Measurements from ENCODE around the gene BCL2L1. TPM values are rescaled to one million over a fixed set of nuclear protein-coding genes. Genes with fewer than 3 reads are reported as not detected.
"Not testable (repeated sequence)": the region's sequence is repeated elsewhere in the genome, so short reads cannot be mapped to it uniquely, and the experiment has no call there.

Gene BCL2L1
- total and polyA plus RNA-seq, 9 donors = 21.7 to 65.1 (median 40.2) TPM

- Histone ChIP-seq H3K4me3 (no peak overlapping the region), H3K27ac (no peak overlapping the region), H3K27me3 (no peaks in the 10 kb centered on the region), H3K4me1 (ENCODE audit: insufficient read depth) (no peaks in the 10 kb centered on the region), H3K9me3 (no peaks in the 10 kb centered on the region), H3K36me3 (no peaks in the 10 kb centered on the region)
- intact Hi-C loops (cut with DNase I) = no loop called here
- 44 to 54% (median 46%) methylated on average over 2 of the region's 2 CpGs for WGBS, 3 donors
- TF ChIP-seq POLR2A (IDR thresholded peaks at IDR 0.05) (no peak), CTCF (IDR thresholded peaks at IDR 0.05) (no peak), EP300 (IDR thresholded peaks at IDR 0.05) (no peak)
- DNase-seq = no peak
Observed at GRCh38 chr20:31630187-31630790, 92.4 kb downstream of the BCL2L1 start.

- H3K27ac ChIP-seq; H3K4me3 ChIP-seq; DNase-seq; intact Hi-C loops (cut with DNase I); H3K27me3 ChIP-seq; H3K9me3 ChIP-seq; H3K36me3 ChIP-seq; H3K4me1 ChIP-seq (ENCODE audit: insufficient read depth): not testable (repeated sequence)
- 63 to 80% (median 71%) methylated on average over 2 of the region's 2 CpGs for WGBS, 3 donors
Observed at GRCh38 chr20:31628057-31628456, 94.6 kb downstream of the BCL2L1 start.

- H3K36me3 ChIP-seq; intact Hi-C loops (cut with DNase I); H3K4me3 ChIP-seq; H3K4me1 ChIP-seq (ENCODE audit: insufficient read depth); H3K9me3 ChIP-seq; H3K27me3 ChIP-seq; DNase-seq; H3K27ac ChIP-seq: not testable (repeated sequence)
- WGBS, 3 donors = 85 to 88% (median 87%) methylated on average over 8 of the region's 8 CpGs
Observed at GRCh38 chr20:31626534-31626933, 96.1 kb downstream of the BCL2L1 start.

GRCh38 chr20:31623123-31623505, 99.6 kb downstream of the BCL2L1 start:
- not testable (repeated sequence) for H3K27ac ChIP-seq, H3K36me3 ChIP-seq
- 94 to 97% (median 95%) methylated on average over 6 of the region's 6 CpGs for WGBS, 3 donors

GRCh38 chr20:31620246-31620645, 102.4 kb downstream of the BCL2L1 start:
- no peaks in the 10 kb centered on the region for H3K36me3 ChIP-seq
- 80 to 89% (median 85%) methylated on average over 3 of the region's 3 CpGs for WGBS, 3 donors
- no peak for TF ChIP-seq EP300 (IDR thresholded peaks at IDR 0.05)
- TF ChIP-seq POLR2A (IDR thresholded peaks at IDR 0.05) = no peak
- TF ChIP-seq CTCF (IDR thresholded peaks at IDR 0.05) = no peak
- no peaks in the 10 kb centered on the region for H3K4me1 ChIP-seq (ENCODE audit: insufficient read depth)
- DNase-seq = no peak
- no peak overlapping the region for H3K4me3 ChIP-seq
- no peaks in the 10 kb centered on the region for H3K27me3 ChIP-seq
- intact Hi-C loops (cut with DNase I) = no loop called here
- no peak overlapping the region for H3K27ac ChIP-seq
- H3K9me3 ChIP-seq = no peaks in the 10 kb centered on the region

More at GRCh38 chr20:31623123-31623505, 99.6 kb downstream of the BCL2L1 start:
- DNase-seq; H3K4me1 ChIP-seq (ENCODE audit: insufficient read depth); H3K4me3 ChIP-seq; H3K9me3 ChIP-seq; H3K27me3 ChIP-seq; intact Hi-C loops (cut with DNase I): not testable (repeated sequence)

GRCh38 chr20:31617432-31618104, 105.1 kb downstream of the BCL2L1 start:
- Histone ChIP-seq H3K27ac (no peak overlapping the region), H3K4me3 (no peak overlapping the region), H3K9me3 (no peaks in the 10 kb centered on the region), H3K27me3 (no peaks in the 10 kb centered on the region), H3K4me1 (ENCODE audit: insufficient read depth) (peaks cover 1% of the 10 kb centered on the region), H3K36me3 (no peaks in the 10 kb centered on the region)
- intact Hi-C loops (cut with DNase I) = no loop called here
- TF ChIP-seq POLR2A (IDR thresholded peaks at IDR 0.05) (no peak), EP300 (IDR thresholded peaks at IDR 0.05) (no peak), CTCF (IDR thresholded peaks at IDR 0.05) (no peak)
- WGBS, 3 donors = 83 to 89% (median 89%) methylated on average over 6 of the region's 6 CpGs
- DNase-seq = no peak

Measured in ovary (tissue), 9 donors.